SK-N-SH (cell line): ENCODE data around the gene UBE2R2. TPM values are rescaled to one million over a fixed set of nuclear protein-coding genes. Genes with fewer than 3 reads are reported as not detected.

Experiments used
- CTCF ChIA-PET: fragments of 300-600, 350-600 bp; formaldehyde crosslinking; extraction: SDS; loops from one replicate; lab custom pipeline; 2021; lab: Yijun Ruan, JAX
- POLR2A ChIA-PET: fragments of 350-600 bp; sonication (Branson Sonifier 250); formaldehyde crosslinking; extraction: SDS; loops from one replicate; lab custom pipeline; 2020; ENCODE audit warnings: antibody characterized with exemption, inconsistent platforms; lab: Yijun Ruan, JAX
- DNase-seq: peaks from one replicate; pipeline ENCODE4 v3.0.0; 2012
- H2AFZ ChIP-seq: fragments of 200-600 bp; sonication (generic); 2 replicates; pipeline ENCODE4 v1.8.1; 2016; ENCODE audit warnings: antibody characterized with exemption, mild to moderate bottlenecking, low read depth
- H3F3A ChIP-seq: fragments of 200-600 bp; sonication (generic); replicated peaks from 2 replicates; pipeline ENCODE3; 2016; ENCODE audit warnings: antibody characterized with exemption, mild to moderate bottlenecking; ENCODE audit not compliant: insufficient read depth
- H3K27ac ChIP-seq, 2 experiments: fragments of 200-500 bp in 1 of 2; fragments of 200-600 bp in 1 of 2; sonication (Bioruptor generic) in 1 of 2; sonication (generic), shearing (Covaris generic) in 1 of 2; 2 replicates each; pipeline versions ENCODE4 v1.5.1 to v1.6.1; 2014 to 2016; ENCODE audit warnings: low read depth in 2 of 2, inconsistent platforms in 1 of 2, low read length in 1 of 2, mild to moderate bottlenecking in 1 of 2, mixed read lengths in 1 of 2
- H3K27me3 ChIP-seq: fragments of 200-600 bp; sonication (generic), shearing (Covaris generic); 2 replicates; pipeline ENCODE4 v1.6.1; 2016; ENCODE audit warnings: mixed run types; ENCODE audit not compliant: insufficient read depth
- H3K36me3 ChIP-seq, 2 experiments: fragments of 200-500 bp in 1 of 2; fragments of 200-600 bp in 1 of 2; sonication (Bioruptor generic) in 1 of 2; sonication (generic) in 1 of 2; replicated peaks in 1 of 2; 2 replicates each; pipeline versions ENCODE3 to v1.5.1; 2014 to 2016; ENCODE audit warnings: low read length in 1 of 2, mild to moderate bottlenecking in 1 of 2; ENCODE audit not compliant: insufficient read depth in 2 of 2, control insufficient read depth in 1 of 2
- H3K4me1 ChIP-seq, 2 experiments: fragments of 200-500 bp in 1 of 2; fragments of 200-600 bp in 1 of 2; sonication (Bioruptor generic) in 1 of 2; sonication (generic), shearing (Covaris generic) in 1 of 2; 2 replicates each; pipeline versions ENCODE4 v1.5.1 to v1.6.1; 2014 to 2016; ENCODE audit warnings: low read depth in 1 of 2, low read length in 1 of 2, mixed run types in 1 of 2; ENCODE audit not compliant: insufficient read depth in 2 of 2, control insufficient read depth in 1 of 2
- H3K4me2 ChIP-seq: fragments of 200-600 bp; sonication (generic), shearing (Covaris generic); 2 replicates; pipeline ENCODE4 v1.6.1; 2017; ENCODE audit warnings: mixed run types
- H3K4me3 ChIP-seq, 2 experiments: fragments of 200-500 bp in 1 of 2; fragments of 200-600 bp in 1 of 2; sonication (Bioruptor generic) in 1 of 2; sonication (generic), shearing (Covaris generic) in 1 of 2; 2 replicates each; pipeline versions ENCODE4 v1.5.1 to v1.8.1; 2014 to 2016; ENCODE audit warnings: low read depth in 2 of 2, inconsistent platforms in 1 of 2, low read length in 1 of 2, mild to moderate bottlenecking in 1 of 2, mixed read lengths in 1 of 2, moderate library complexity in 1 of 2
- H3K79me2 ChIP-seq: fragments of 200-600 bp; sonication (generic); 2 replicates; pipeline ENCODE4 v1.8.1; 2017; ENCODE audit warnings: mild to moderate bottlenecking; ENCODE audit not compliant: insufficient read depth
- H3K9ac ChIP-seq: fragments of 200-600 bp; sonication (generic); 2 replicates; pipeline ENCODE4 v1.6.1; 2017; ENCODE audit warnings: mixed run types
- H3K9me2 ChIP-seq: fragments of 200-600 bp; sonication (generic); 2 replicates; pipeline ENCODE4 v1.6.1; 2017; ENCODE audit warnings: mixed run types
- H3K9me3 ChIP-seq: fragments of 200-600 bp; sonication (generic); 2 replicates; pipeline ENCODE4 v1.6.1; 2017; ENCODE audit warnings: mixed run types, mild to moderate bottlenecking, moderate library complexity
- H4K20me1 ChIP-seq: fragments of 200-600 bp; sonication (generic); 2 replicates; pipeline ENCODE4 v1.6.1; 2017; ENCODE audit warnings: mild to moderate bottlenecking, mixed run types; ENCODE audit not compliant: insufficient read depth
- CHD2 ChIP-seq: fragments of 150-350 bp; IDR thresholded peaks from 2 replicates; pipeline ENCODE4 v1.6.1; 2018; ENCODE audit warnings: low read length; ENCODE audit not compliant: partially characterized antibody
- ELF1 ChIP-seq: IDR thresholded peaks from 2 replicates; pipeline ENCODE4 v1.4.0; 2012
- EP300 ChIP-seq, 2 experiments: IDR thresholded peaks; 2 replicates each; pipeline versions ENCODE4 v1.4.0 to v1.6.1; 2012; ENCODE audit warnings: borderline replicate concordance in 1 of 2, low read depth in 1 of 2, low read length in 1 of 2
- EZH2phosphoT487 ChIP-seq: fragments of 200-600 bp; sonication (generic); IDR thresholded peaks from 2 replicates; pipeline ENCODE4 v1.6.1; 2017; ENCODE audit warnings: low read depth, mixed run types, mild to moderate bottlenecking, antibody characterized with exemption, moderate library complexity, borderline replicate concordance
- FOXM1 ChIP-seq: IDR thresholded peaks from 2 replicates; pipeline ENCODE4 v1.4.0; 2012; ENCODE audit warnings: low read depth, mild to moderate bottlenecking
- GATA2 ChIP-seq: sonication (generic); formaldehyde crosslinking; IDR thresholded peaks from 2 replicates; pipeline ENCODE4 v1.5.0; 2020; ENCODE audit warnings: mild to moderate bottlenecking, missing genetic modification reagents
- MAX ChIP-seq: IDR thresholded peaks from 2 replicates; pipeline ENCODE4 v1.4.0; 2012; ENCODE audit warnings: low read depth
- MEF2A ChIP-seq: IDR thresholded peaks from 2 replicates; pipeline ENCODE4 v1.4.0; 2012; ENCODE audit warnings: low read depth, borderline replicate concordance
- NRF1 ChIP-seq: IDR thresholded peaks from 2 replicates; pipeline ENCODE4 v1.6.1; 2012; ENCODE audit warnings: low read depth, mild to moderate bottlenecking, low read length
- POLR2AphosphoS5 ChIP-seq: IDR thresholded peaks from 2 replicates; pipeline ENCODE4 v1.6.1; 2012; ENCODE audit warnings: low read depth, low read length
- RXRA ChIP-seq: IDR thresholded peaks from 2 replicates; pipeline ENCODE4 v1.4.0; 2012; ENCODE audit warnings: low read depth, mild to moderate bottlenecking, borderline replicate concordance
- SIN3A ChIP-seq: IDR thresholded peaks from 2 replicates; pipeline ENCODE4 v1.6.1; 2012; ENCODE audit warnings: low read depth, mild to moderate bottlenecking, low read length, moderate library complexity, borderline replicate concordance
- SMC3 ChIP-seq: IDR thresholded peaks from 2 replicates; pipeline ENCODE4 v1.6.1; 2012; ENCODE audit warnings: low read depth, low read length, improper control_type of control experiment
- TEAD4 ChIP-seq: IDR thresholded peaks from 2 replicates; pipeline ENCODE4 v1.4.0; 2012; ENCODE audit warnings: mild to moderate bottlenecking, borderline replicate concordance; ENCODE audit not compliant: insufficient read depth
- USF1 ChIP-seq: IDR thresholded peaks from 2 replicates; pipeline ENCODE4 v1.4.0; 2012; ENCODE audit warnings: low read depth, borderline replicate concordance
- USF2 ChIP-seq: fragments of 150-350 bp; IDR thresholded peaks from 2 replicates; pipeline ENCODE4 v1.6.1; 2017; ENCODE audit warnings: antibody characterized with exemption, low read length, low read depth, borderline replicate concordance
- YY1 ChIP-seq: IDR thresholded peaks from 2 replicates; pipeline ENCODE4 v1.4.0; 2012; ENCODE audit warnings: low read depth, mild to moderate bottlenecking
- ZBTB33 ChIP-seq: IDR thresholded peaks from 2 replicates; pipeline ENCODE4 v1.4.0; 2012; ENCODE audit warnings: low read depth, borderline replicate concordance
- WGBS: methylation state at CpG from one replicate; pipeline ENCODE4 v1.1.6; 2017; ENCODE audit warnings: low lambda C conversion rate; 5-methylcytosine and 5-hydroxymethylcytosine counted together
- polyA plus RNA-seq, 3 experiments: library from polyadenylated mRNA; depleted of rRNA; stranded (reverse); fragments of >200 nt; gene quantifications; 2 replicates each; pipeline ENCODE4 v1.2.3, GENCODE V29; 2012

The UBE2R2 gene
- polyA plus RNA-seq, 1 of the 3 experiments (the other 2 are of a cell fraction): 19.7 TPM

- Histone ChIP-seq H3F3A (peaks cover 13% of the 10 kb centered on the region), H3K4me3 (no peak overlapping the region), H3K4me1 (no peaks in the 10 kb centered on the region), H3K27ac (no peak overlapping the region), H3K4me2 (no peak overlapping the region), H2AFZ (no peak overlapping the region), H3K9me2 (no peaks in the 10 kb centered on the region), H3K27me3 (no peaks in the 10 kb centered on the region), H3K9me3 (no peaks in the 10 kb centered on the region), H3K36me3 (peaks cover 11 to 39% of the 10 kb centered on the region in 2 experiments), H4K20me1 (peaks cover 75% of the 10 kb centered on the region), H3K79me2 (peaks cover 99% of the 10 kb centered on the region), H3K9ac (no peak overlapping the region)
- ChIA-PET CTCF (interaction anchor here (2.8 kb wide), 1 partner anchor 16 kb away, joined by 8 read pairs; no protein-coding TSS in a partner anchor), POLR2A (no interaction called here)
- TF ChIP-seq NRF1 (no peak), GATA2 (no peak), RXRA (no peak), SMC3 (no peak), CHD2 (no peak), SIN3A (no peak), MAX (no peak), ELF1 (no peak), TEAD4 (no peak), ZBTB33 (no peak), MEF2A (no peak), POLR2AphosphoS5 (no peak), FOXM1 (no peak), EZH2phosphoT487 (no peak), YY1 (no peak), USF1 (no peak), USF2 (no peak), EP300 (IDR thresholded peaks at IDR 0.05; ENCODE audit: borderline replicate concordance in 1 of 2, low read depth in 1 of 2, low read length in 1 of 2) (no peak)
- WGBS: 97% methylated on average over 3 of the region's 3 CpGs
- DNase-seq: no peak
Measured at GRCh38 chr9:33908114-33908513, 91.2 kb downstream of the UBE2R2 start.
